MM.1S (cell line): ENCODE results near the gene ODF4.

Source experiments
- DNase-seq: peaks from one replicate; pipeline ENCODE4 v3.0.0-alpha.2; 2015
- H2AFZ ChIP-seq: fragments of 300-600 bp; sonication (generic); 2 replicates; pipeline ENCODE4 v1.6.0; 2016; ENCODE audit warnings: antibody characterized with exemption, low read length
- H3F3A ChIP-seq: fragments of 300-600 bp; sonication (generic); 2 replicates; pipeline ENCODE4 v1.6.1; 2016; ENCODE audit warnings: mild to moderate bottlenecking, antibody characterized with exemption, low read length, moderate library complexity, mixed read lengths; ENCODE audit not compliant: insufficient read depth
- H3K27ac ChIP-seq: fragments of 300-600 bp; sonication (generic); 2 replicates; pipeline ENCODE4 v1.5.1; 2016; ENCODE audit warnings: mild to moderate bottlenecking, low read length
- H3K27me3 ChIP-seq: fragments of 300-600 bp; sonication (generic); replicated peaks from 2 replicates; pipeline ENCODE4 v1.6.0; 2016; ENCODE audit warnings: low read length; ENCODE audit not compliant: insufficient read depth
- H3K36me3 ChIP-seq: fragments of 300-600 bp; sonication (generic); replicated peaks from 2 replicates; pipeline ENCODE4 v1.6.1; 2016; ENCODE audit warnings: mild to moderate bottlenecking, low read length, mixed read lengths; ENCODE audit not compliant: insufficient read depth
- H3K4me1 ChIP-seq: fragments of 300-600 bp; sonication (generic); 2 replicates; pipeline ENCODE4 v1.6.1; 2016; ENCODE audit warnings: low read length, mixed read lengths
- H3K4me2 ChIP-seq: fragments of 300-600 bp; sonication (generic); 2 replicates; pipeline ENCODE4 v1.6.0; 2016; ENCODE audit warnings: low read depth, low read length
- H3K4me3 ChIP-seq: fragments of 300-600 bp; sonication (generic); 2 replicates; pipeline ENCODE4 v1.5.1; 2016; ENCODE audit warnings: low read length, mixed read lengths
- H3K79me2 ChIP-seq: fragments of 300-600 bp; sonication (generic); 2 replicates; pipeline ENCODE4 v1.6.1; 2016; ENCODE audit warnings: mixed run types, low read length, mixed read lengths
- H3K9ac ChIP-seq: fragments of 300-600 bp; sonication (generic); 2 replicates; pipeline ENCODE4 v1.6.1; 2016; ENCODE audit warnings: low read length, mixed read lengths
- H3K9me2 ChIP-seq: fragments of 300-600 bp; sonication (generic); replicated peaks from 2 replicates; pipeline ENCODE4 v1.6.1; 2016; ENCODE audit warnings: mild to moderate bottlenecking, low read length, mixed read lengths; ENCODE audit not compliant: insufficient read depth
- H3K9me3 ChIP-seq: fragments of 300-600 bp; sonication (generic); replicated peaks from 2 replicates; pipeline ENCODE4 v1.6.1; 2016; ENCODE audit warnings: mild to moderate bottlenecking, low read length, mixed read lengths; ENCODE audit not compliant: insufficient read depth
- H4K20me1 ChIP-seq: fragments of 300-600 bp; sonication (generic); 2 replicates; pipeline ENCODE4 v1.6.1; 2016; ENCODE audit warnings: mild to moderate bottlenecking, low read length, moderate library complexity, mixed read lengths; ENCODE audit not compliant: insufficient read depth
- EZH2 ChIP-seq: fragments of 300-600 bp; sonication (generic); optimal IDR thresholded peaks from 2 replicates; pipeline ENCODE3; 2017; ENCODE audit warnings: low read depth, mild to moderate bottlenecking, antibody characterized with exemption, low read length, mixed read lengths
- EZH2phosphoT487 ChIP-seq: fragments of 300-600 bp; sonication (generic); IDR thresholded peaks from 2 replicates; pipeline ENCODE4 v1.6.1; 2018; ENCODE audit warnings: antibody characterized with exemption, low read length
- TF ChIP-seq, protein P1 (sequence below): fragments of 300-600 bp; sonication (generic); IDR thresholded peaks from 2 replicates; pipeline ENCODE4 v1.5.1; 2016; ENCODE audit warnings: antibody characterized with exemption, low read length, mixed read lengths

The ODF4 gene

GRCh38 chr17:8300627-8301242 is 38.9 kb upstream of the ODF4 start:
- Histone ChIP-seq H3F3A (0 out of 2 replicates have a peak, but pooled peaks cover 6% of the 10 kb centered on the region), H3K4me3 (no peak overlapping the region), H3K9me3 (no peaks in the 10 kb centered on the region), H3K27me3 (no peaks in the 10 kb centered on the region), H3K9me2 (no peaks in the 10 kb centered on the region), H3K79me2 (no peaks in the 10 kb centered on the region), H2AFZ (no peak overlapping the region), H3K27ac (no peak overlapping the region), H3K9ac (no peak overlapping the region), H3K36me3 (no peaks in the 10 kb centered on the region), H3K4me2 (no peak overlapping the region), H4K20me1 (no peaks in the 10 kb centered on the region), H3K4me1 (no peaks in the 10 kb centered on the region)
- peak; percentile 74 for DNase-seq
- TF ChIP-seq, protein P1, sequence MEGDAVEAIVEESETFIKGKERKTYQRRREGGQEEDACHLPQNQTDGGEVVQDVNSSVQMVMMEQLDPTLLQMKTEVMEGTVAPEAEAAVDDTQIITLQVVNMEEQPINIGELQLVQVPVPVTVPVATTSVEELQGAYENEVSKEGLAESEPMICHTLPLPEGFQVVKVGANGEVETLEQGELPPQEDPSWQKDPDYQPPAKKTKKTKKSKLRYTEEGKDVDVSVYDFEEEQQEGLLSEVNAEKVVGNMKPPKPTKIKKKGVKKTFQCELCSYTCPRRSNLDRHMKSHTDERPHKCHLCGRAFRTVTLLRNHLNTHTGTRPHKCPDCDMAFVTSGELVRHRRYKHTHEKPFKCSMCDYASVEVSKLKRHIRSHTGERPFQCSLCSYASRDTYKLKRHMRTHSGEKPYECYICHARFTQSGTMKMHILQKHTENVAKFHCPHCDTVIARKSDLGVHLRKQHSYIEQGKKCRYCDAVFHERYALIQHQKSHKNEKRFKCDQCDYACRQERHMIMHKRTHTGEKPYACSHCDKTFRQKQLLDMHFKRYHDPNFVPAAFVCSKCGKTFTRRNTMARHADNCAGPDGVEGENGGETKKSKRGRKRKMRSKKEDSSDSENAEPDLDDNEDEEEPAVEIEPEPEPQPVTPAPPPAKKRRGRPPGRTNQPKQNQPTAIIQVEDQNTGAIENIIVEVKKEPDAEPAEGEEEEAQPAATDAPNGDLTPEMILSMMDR = peak; percentile 79
- no peak for TF ChIP-seq EZH2phosphoT487

- Histone ChIP-seq H3K36me3 (no peaks in the 10 kb centered on the region), H3K4me3 (no peak overlapping the region), H3K4me1 (no peaks in the 10 kb centered on the region), H3K9me3 (no peaks in the 10 kb centered on the region), H3K79me2 (no peaks in the 10 kb centered on the region), H3K9ac (no peak overlapping the region), H3K27ac (no peak overlapping the region), H3K9me2 (no peaks in the 10 kb centered on the region), H2AFZ (no peak overlapping the region), H3F3A (no peaks in the 10 kb centered on the region), H3K27me3 (peaks cover 58% of the 10 kb centered on the region), H3K4me2 (no peak overlapping the region), H4K20me1 (no peaks in the 10 kb centered on the region)
- TF ChIP-seq EZH2 (no peak), EZH2phosphoT487 (no peak)
- TF ChIP-seq, protein P1 = no peak
- no peak for DNase-seq
These were observed 29.0 kb upstream of the ODF4 start for GRCh38 chr17:8310601-8311123.

DNA sequence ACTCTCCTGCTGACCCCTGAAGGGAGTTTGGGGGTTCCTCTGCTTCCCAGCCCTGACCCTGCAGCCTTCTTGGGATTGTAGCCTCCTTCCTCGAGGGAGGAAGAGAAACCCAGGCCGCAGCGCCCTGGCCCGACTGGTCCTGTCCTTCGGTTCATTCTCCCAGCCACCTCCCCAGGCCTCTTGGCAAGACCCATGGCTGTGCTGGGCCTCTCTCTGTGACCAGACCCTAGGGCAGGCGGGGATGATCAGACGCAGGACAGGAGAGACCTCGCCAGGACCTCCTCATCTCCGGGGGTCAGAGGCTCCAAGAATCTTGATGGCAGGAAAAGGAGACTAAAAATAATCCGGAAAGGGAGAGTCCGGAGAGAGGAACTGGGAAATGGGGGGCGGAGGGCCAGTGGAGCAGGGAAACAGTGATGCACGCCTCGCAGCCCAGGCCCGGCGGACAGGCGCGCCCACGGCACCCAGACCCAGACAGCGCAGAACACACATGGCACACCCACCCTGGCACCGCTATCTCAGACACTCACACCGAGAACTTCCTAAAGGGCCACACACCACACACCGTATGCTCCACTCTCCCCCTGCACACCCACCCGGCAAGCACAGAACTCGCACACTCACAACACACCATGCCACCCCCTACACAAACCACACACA is 28.4 kb upstream of the ODF4 start:
- DNase-seq = no peak
- Histone ChIP-seq H3K9me3 (no peaks in the 10 kb centered on the region), H3K4me3 (no peak overlapping the region), H3K36me3 (no peaks in the 10 kb centered on the region), H4K20me1 (no peaks in the 10 kb centered on the region), H3K9ac (no peak overlapping the region), H3K27ac (no peak overlapping the region), H3F3A (no peaks in the 10 kb centered on the region), H3K4me2 (no peak overlapping the region), H3K27me3 (peaks cover 64% of the 10 kb centered on the region), H2AFZ (no peak overlapping the region), H3K9me2 (no peaks in the 10 kb centered on the region), H3K79me2 (no peaks in the 10 kb centered on the region), H3K4me1 (no peaks in the 10 kb centered on the region)
- no peak for TF ChIP-seq EZH2phosphoT487
- TF ChIP-seq EZH2 = no peak
- TF ChIP-seq, protein P1 = no peak
